Motor neuron (in vitro differentiated cells): ENCODE results near the gene ARFGAP3. TPM values are rescaled to one million over a fixed set of nuclear protein-coding genes. Genes with fewer than 3 reads are reported as not detected.

Experiments
- ATAC-seq, 8 experiments: fragments of 200-7000 bp; cut with Tn5 transposase; replicated peaks in 6 of 8; 2 replicates each; pipeline ENCODE4 v1.8.0; 2021; ENCODE audit warnings: mild to moderate bottlenecking in 8 of 8, moderate library complexity in 8 of 8
- H3K27ac ChIP-seq, 2 donors: fragments of 250-450 bp; sonication (Bioruptor Pico); 2 replicates each; pipeline ENCODE4 v1.9.0; 2021; ENCODE audit warnings: antibody characterized with exemption in 2 of 2, mild to moderate bottlenecking in 2 of 2, moderate library complexity in 1 of 2
- H3K4me1 ChIP-seq, 2 donors: fragments of 250-450 bp; sonication (Bioruptor Pico); replicated peaks in 1 of 2; 2 replicates each; pipeline ENCODE4 v1.6.1; 2021; ENCODE audit warnings: antibody characterized with exemption in 2 of 2, mild to moderate bottlenecking in 2 of 2, moderate library complexity in 1 of 2
- H3K4me3 ChIP-seq, 5 donors: fragments of 250-450 bp; sonication (Bioruptor Pico); 2 replicates each; pipeline ENCODE4 v1.9.0; 2021; ENCODE audit warnings: antibody characterized with exemption in 5 of 5, mild to moderate bottlenecking in 5 of 5, moderate library complexity in 4 of 5
- WGBS, 10 experiments: fragments of 450-650 bp; shearing (Covaris generic); methylation state at CpG; one replicate each; pipeline ENCODE4 v1.0.0; 2022; 5-methylcytosine and 5-hydroxymethylcytosine counted together
- in situ Hi-C, 9 experiments: fragments of 400-800 bp; cut with MboI; loops; one replicate each; pipeline ENCODE4 v1.15.0; 2021; ENCODE audit warnings: low sequenced_read_pairs in 9 of 9, low pct_unique_long_range_greater_than_20kb in 2 of 9; ENCODE audit not compliant: unreplicated experiment in 9 of 9
- total RNA-seq, 8 experiments: library from RNA; unstranded; fragments of 300-600 nt; gene quantifications; 2 replicates each; pipeline versions ENCODE4 v1.2.3 to v1.2.4, GENCODE V29; 2022

Gene ARFGAP3
- total RNA-seq, 8 experiments from 2014 or later: 22.3 to 64.2 (median 39.2) TPM

DNA sequence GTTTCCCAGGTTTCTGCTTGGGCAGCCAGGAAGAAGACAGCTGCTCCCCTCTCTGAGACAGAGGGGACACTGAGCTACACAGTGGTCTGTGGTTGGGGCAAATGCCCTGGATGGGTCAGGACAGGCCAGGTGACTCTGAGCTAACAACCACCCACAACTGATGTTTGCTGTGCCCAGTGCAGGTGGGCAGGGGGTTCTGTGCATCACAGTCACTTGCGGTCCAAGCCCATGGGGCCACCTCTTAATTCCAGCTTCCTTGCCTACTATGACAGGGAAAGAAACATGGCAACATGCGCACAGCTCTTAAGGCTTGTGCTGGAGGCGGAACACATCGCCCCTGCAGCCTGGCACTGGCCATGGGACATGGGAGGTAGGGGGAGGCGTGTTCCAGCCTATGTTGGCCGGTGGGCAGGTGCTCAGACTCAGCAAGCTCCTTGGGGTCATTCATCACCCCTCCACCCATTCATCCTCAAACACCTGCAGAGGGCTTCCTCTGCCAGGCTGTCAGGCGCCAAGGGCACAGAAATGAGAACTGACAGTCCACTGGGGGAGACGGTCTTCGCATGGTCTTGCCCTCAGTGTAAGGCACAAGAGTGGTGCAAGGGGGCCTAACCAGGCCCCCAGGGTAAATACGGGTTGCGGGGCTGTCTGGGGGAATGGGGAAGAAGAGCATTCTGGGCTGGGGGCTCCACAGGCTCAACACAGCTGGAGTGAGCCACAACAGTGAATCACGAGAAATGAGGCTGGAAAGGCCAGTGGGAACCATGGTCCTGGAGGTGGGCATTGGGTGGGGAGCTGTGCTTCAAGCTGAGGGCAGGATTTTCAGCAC lies 55.6 kb downstream of the ARFGAP3 start:
- H3K4me3 ChIP-seq: no peak overlapping the region
- H3K27ac ChIP-seq: no peak overlapping the region
- no peak for ATAC-seq
- peaks cover 0 to 15% of the 10 kb centered on the region in 2 donors for H3K4me1 ChIP-seq
- 87 to 100% (median 100%) methylated on average over 1 to 3 of the region's 12 CpGs; no CpG with 5 or more reads in 7 of the 10 experiments for WGBS, 10 experiments
- in situ Hi-C loops: no loop called here

DNA sequence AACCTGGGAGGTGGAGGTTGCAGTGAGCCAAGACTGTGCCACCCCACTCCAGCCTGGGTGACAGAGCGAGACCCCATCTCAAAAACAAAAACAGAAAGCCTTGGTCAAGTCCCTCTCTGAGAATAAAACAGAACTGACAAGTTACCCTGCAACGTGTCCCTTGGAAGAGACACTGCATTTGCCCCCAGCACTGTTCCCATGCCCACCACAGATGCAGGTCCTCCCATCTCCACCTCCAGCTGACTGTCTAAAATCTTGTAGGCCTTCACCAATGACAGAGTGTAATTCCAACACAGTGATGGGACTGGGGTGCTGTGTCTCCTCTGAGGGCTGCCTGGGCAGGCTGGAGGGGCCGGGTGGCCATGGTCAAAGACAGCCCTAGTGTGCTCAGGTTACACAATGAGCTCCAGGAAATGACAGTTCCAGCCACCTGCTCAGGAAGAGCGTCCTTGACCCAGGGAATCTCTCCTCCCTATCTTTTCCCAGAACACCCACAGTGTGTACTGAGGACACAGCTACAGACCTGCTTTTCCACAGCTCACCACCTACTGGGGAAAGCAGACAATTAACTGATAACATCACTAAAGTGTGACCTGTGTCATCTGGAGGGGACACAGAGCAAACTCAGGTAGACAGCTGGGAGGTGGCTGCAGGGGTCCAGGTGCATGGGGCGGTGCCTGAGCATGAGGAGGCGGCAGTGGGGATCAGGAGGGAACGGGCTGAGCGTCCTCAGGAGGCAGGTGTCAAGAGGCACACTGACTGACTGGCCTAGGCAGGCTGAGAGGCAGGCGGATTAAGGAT lies 56.4 kb downstream of the ARFGAP3 start:
- WGBS, 10 experiments: 80 to 100% (median 100%) methylated on average over 1 to 4 of the region's 9 CpGs; no CpG with 5 or more reads in 5 of the 10 experiments
- H3K27ac ChIP-seq: no peak overlapping the region
- peaks cover 0 to 7% of the 10 kb centered on the region in 2 donors for H3K4me1 ChIP-seq
- in situ Hi-C loops: no loop called here
- ATAC-seq: no peak
- H3K4me3 ChIP-seq: no peak overlapping the region

DNA sequence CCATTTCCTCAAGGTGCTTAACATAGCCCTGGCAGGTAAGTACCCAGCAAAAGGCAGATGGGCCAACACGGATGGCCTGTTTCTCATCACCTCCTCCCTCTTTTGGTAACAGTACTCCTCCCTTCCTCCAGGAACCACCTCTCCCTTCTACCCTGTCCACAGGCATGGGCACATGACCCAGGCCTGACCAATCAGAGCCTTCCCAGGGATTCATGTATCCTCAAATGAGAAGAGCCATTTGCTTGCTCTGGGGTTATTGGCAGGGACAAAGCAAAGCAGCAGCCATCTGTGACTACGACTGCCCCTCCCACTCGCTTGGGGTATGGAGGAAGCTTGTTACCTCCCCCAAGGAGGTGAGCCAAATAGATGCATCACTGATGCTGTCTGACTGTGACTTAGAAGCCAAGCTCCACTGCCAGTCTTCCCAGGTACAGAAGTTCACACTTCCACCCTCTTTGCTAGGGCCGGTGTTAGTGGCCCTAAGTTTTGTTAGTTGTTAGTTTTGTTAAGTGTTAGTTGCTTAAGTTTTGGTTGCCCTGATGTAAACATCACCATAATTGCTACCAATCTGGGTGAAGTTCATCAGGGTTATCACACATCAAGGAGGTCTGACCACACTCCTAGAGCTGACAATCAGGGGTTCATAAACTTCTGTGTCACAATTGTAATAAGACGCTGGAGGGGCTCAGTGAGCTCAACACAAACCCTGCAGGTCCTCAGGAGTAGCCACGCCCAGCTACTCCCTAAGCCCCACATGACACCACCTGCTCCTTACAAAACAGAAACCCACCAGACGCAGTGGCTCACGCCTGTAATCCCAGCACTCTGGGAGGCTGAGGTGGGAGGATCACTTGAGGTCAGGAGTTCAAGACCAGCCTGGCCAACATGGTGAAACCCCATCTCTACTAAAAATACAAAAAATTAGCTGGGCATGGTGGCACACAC lies 57.3 kb downstream of the ARFGAP3 start:
- ATAC-seq: peak in 3 of 8 experiments; percentile 56 to 80 (median 67)
- Histone ChIP-seq H3K4me1 (no peaks in the 10 kb centered on the region), H3K27ac (no peak overlapping the region)

DNA sequence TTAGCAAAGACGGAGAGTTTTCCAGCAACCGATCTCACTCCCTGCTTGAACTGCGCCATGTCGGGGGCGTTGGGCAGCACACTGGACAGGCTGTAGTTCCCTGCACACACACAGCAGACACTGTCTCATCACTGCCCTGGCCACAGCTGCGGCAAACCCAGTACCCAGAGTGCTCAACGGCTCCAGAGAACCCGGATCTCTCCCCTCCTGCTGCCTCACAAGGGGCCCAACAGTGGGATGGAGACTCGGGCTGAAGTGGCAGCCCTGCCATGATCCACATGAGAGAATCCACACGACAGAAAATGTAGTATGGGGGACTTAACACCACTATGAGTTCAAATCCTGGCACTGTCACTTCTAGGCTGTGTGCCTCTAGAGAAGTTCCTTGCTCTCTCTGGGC lies 58.0 kb downstream of the ARFGAP3 start:
- 62 to 100% (median 91%) methylated on average over 1 to 7 of the region's 10 CpGs; no CpG with 5 or more reads in 1 of the 10 experiments for WGBS, 10 experiments
- in situ Hi-C loops: no loop called here
- H3K4me1 ChIP-seq: no peaks in the 10 kb centered on the region
- H3K27ac ChIP-seq: no peak overlapping the region
- H3K4me3 ChIP-seq: no peak overlapping the region
- ATAC-seq: no peak

More for the DNA sequence above, 57.3 kb downstream of the ARFGAP3 start:
- WGBS, 10 experiments: 50 to 100% (median 85%) methylated on average over 1 to 7 of the region's 8 CpGs; no CpG with 5 or more reads in 3 of the 10 experiments
- in situ Hi-C loops: no loop called here
- no peak overlapping the region for H3K4me3 ChIP-seq

DNA sequence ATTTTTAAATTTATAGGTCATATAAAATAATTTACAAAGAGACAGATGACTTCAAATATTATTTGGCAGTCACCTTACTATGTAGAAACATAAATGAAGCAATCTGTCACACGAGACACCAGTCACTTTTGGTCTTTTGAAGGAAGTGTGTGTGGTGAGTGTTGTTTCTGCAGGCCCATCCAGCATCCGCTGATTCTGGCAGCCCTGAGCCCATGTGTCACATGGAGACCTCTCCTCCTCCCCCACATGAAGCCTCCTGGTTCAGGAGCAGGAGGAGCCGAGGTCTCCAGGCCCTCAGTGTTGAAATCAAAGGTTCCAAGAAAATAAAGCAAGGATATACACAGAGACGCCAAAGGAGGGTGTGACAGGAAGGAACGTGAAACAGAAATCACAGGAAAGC lies 60.1 kb downstream of the ARFGAP3 start:
- no peak for ATAC-seq
- H3K4me3 ChIP-seq: no peak overlapping the region
- in situ Hi-C loops: no loop called here
- H3K4me1 ChIP-seq: no peaks in the 10 kb centered on the region
- WGBS, 10 experiments: 0 to 92% (median 70%) methylated on average over 1 to 4 of the region's 5 CpGs; no CpG with 5 or more reads in 1 of the 10 experiments
- H3K27ac ChIP-seq: no peak overlapping the region

DNA sequence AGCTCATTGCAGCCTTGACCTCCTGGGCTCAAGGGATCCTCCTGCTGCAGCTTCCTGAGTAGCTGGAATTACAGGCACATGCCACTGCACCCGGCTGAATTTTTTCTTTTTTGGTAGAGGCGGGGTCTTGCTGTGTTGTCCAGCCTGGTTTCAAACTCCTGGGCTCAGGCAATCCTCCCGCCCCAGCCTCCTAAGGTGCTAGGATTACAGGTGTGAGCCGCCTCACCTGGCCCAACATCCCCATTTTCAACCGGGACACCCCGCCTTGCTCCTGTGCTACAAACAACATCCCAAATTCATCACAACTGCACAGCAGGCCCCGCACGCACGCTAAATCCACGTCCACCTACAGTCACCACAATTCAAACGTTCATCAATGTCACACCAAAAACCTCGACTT lies 61.0 kb downstream of the ARFGAP3 start:
- in situ Hi-C loops: no loop called here
- 68 to 100% (median 87%) methylated on average over 2 to 12 of the region's 12 CpGs; no CpG with 5 or more reads in 3 of the 10 experiments for WGBS, 10 experiments
- no peak overlapping the region for H3K27ac ChIP-seq
- no peak overlapping the region for H3K4me3 ChIP-seq
- no peaks in the 10 kb centered on the region for H3K4me1 ChIP-seq
- no peak for ATAC-seq

DNA sequence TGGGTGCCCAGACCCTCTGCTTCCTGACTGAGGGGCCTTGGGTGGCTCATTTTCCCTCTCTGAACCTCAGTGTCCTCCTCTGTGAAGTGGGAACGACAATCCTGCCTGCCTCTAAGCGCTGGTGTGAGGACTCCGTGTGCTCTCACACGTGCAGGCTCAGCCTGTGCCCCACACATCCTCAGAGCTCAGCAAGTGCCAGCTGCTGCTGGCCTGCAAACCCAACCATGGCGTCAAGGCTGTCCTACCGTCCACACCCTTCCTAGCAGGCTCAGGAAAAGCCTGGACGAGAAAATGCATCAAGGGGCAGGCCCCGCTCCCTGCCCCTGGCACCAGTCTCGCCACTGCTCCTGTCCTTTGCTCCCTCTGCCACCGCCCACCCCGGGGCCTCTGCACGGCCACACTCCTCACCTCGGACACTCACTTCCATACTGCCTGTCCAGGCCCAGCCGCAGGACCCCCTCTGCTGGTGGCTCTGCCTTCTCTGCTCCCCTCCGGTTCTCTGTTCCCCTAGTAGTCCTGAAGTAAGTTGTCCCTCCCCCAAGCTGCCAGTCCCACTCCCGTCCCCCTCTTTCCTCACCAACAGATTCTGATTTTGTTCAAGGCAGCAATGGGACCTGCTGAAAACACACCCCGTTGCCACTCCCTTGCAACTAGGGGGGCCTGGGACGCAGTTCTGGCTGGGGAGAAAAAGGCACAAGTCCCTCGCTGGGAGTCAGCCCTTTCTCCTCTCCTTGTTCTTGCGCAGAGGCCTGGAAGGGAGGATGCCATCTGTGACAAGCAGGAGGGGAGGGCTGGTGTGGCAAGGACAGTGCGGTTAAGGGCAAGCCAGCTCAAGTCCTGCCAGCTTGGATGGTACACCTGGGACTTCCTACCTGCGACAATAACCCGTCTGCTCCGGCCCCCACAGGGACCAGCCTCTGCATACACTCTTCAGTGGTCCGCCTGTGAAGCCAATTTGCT lies 62.2 kb downstream of the ARFGAP3 start:
- in situ Hi-C loops: no loop called here
- WGBS, 10 experiments: 38 to 100% (median 86%) methylated on average over 1 to 10 of the region's 25 CpGs; no CpG with 5 or more reads in 4 of the 10 experiments
- Histone ChIP-seq H3K4me1 (no peaks in the 10 kb centered on the region), H3K4me3 (no peak overlapping the region), H3K27ac (no peak overlapping the region)
- peak in 6 of 8 experiments; percentile 5 to 47 (median 31) for ATAC-seq

DNA sequence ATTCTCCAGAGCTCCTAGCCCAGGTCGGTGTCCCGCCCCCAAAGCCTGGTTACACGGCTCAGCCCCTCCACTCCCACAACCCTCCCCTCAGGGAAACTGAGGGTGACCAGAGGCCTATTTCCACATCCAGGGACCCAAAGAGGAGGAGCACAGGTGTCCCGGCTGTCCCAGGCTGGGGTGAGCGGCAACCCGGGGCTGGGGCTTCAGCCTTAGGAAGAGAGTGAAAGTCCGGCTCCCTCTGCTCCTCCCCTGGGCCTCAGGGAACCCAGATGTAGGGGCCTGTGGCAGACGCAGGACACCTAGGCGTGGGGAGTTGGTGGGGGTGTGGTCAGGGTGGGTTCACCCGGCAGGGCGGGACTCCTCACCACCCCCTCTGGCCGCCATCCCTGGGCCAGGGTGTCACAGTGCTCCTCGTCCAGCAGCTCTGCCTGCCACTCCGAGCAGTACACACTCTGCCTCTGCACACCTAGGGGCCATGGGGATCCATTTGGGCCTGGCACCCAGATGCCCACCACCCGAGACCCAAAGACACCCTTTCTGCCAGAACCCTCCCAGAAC lies 63.1 kb downstream of the ARFGAP3 start:
- Histone ChIP-seq H3K4me3 (no peak overlapping the region), H3K4me1 (no peaks in the 10 kb centered on the region), H3K27ac (no peak overlapping the region)
- ATAC-seq: peak in 5 of 8 experiments; percentile 16 to 34 (median 23)
- in situ Hi-C loops: no loop called here
- 83% methylated on average over 1 of the region's 15 CpGs; no CpG with 5 or more reads in 9 of the 10 experiments for WGBS, 10 experiments

DNA sequence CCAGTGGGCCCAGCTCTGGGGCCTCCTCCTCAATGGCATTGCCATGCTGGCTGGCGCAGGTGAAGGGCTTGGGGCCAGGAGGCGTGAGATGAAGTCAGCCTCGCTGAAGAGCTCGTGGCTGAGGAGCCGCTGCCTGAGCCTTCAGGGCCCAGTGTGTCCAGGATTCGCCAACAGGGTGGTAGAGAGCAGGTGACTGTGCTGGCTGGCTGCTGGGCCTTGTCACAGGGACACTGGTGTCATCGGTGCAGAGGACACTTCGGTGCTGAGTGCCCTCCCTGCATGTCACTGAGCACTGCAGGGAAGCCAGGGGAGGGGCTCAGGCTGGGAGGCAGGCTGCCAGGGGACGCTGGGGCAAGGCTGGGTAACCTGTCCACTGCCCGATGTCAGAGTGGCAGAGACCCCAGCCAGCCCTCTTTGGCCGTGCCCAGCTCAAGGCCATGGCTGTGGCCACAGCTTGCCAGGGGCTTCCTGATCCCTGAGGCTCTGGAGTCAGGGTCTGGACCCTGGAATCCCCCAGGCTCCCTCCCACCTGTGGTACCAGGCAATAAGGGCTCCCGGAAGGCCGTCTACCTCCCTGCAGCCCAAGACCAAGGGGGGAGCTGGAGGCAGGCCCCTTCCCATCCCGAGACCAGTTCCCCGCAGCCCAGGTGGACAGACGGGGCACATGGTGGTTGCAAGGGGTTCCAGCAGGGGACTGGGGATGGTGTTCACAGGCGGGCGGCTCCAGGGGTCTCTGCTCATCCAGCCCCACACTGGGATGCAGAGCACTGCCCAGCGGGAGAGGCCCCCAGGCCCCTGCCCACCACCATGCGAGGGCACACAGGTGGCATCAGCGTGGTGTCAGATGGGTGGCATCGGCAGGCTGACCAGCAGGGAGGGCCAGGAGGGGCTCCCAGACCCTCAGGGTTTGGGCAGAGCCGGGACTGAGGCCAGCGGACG lies 63.9 kb downstream of the ARFGAP3 start:
- Histone ChIP-seq H3K4me3 (no peak overlapping the region), H3K4me1 (no peaks in the 10 kb centered on the region), H3K27ac (no peak overlapping the region)
- WGBS, 10 experiments: 83% methylated on average over 1 of the region's 25 CpGs; no CpG with 5 or more reads in 9 of the 10 experiments
- peak in 5 of 8 experiments; percentile 23 to 46 (median 29) for ATAC-seq
- in situ Hi-C loops: no loop called here

DNA sequence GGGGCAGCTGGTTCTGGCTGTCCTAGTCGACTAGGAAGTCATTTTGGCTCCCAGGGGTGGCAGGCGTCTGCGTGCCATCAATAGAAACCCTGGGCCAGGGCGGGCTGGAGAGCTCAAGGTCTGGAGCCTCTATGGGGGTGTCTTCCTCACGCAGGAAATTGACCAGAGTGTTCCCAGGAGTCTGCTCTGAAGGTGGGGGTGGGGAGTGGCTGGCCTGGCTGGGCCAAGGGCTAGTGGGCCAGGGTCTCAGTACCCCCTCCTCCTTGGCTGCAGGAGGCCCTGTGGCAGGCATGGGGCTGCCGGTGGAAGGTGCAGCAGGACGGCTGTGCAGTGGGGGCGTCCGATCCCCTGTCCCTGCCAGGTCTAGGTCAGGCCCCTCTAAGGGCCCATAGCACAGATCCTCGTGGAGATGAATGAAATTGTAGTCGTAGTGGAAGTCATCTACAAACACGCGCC lies 64.6 kb downstream of the ARFGAP3 start:
- in situ Hi-C loops: no loop called here
- Histone ChIP-seq H3K27ac (no peak overlapping the region), H3K4me1 (no peaks in the 10 kb centered on the region), H3K4me3 (no peak overlapping the region)
- ATAC-seq: peak in 2 of 8 experiments; percentile 15 to 18
- no CpG with 5 or more reads among the region's 13 CpGs for WGBS, 10 experiments
